ENCODE data around the gene MBNL1.

DNA sequence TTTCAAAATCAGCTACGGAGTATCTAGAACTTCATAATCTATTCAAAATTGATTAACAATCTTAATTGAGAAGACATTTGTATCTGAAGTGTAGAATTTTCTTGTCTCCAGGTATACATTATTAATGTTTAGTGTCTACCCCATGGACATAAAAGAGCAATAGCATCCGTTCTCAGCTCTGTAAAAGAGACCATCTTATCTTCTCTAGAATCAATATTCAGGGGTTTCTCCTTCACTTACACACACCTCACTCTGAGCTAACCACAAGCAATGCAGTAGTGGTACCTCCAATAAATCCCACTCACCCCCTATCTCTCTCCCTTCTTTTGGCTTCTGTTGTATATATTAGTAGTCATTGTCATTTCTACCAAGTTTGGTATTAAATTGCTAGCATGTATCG is 16.2 kb downstream of the MBNL1 start:
- TF ChIP-seq EP300 (IDR thresholded peaks at IDR 0.05) (no peak), POLR2A (IDR thresholded peaks at IDR 0.05) (no peak)
- TF ChIP-seq, protein P1, sequence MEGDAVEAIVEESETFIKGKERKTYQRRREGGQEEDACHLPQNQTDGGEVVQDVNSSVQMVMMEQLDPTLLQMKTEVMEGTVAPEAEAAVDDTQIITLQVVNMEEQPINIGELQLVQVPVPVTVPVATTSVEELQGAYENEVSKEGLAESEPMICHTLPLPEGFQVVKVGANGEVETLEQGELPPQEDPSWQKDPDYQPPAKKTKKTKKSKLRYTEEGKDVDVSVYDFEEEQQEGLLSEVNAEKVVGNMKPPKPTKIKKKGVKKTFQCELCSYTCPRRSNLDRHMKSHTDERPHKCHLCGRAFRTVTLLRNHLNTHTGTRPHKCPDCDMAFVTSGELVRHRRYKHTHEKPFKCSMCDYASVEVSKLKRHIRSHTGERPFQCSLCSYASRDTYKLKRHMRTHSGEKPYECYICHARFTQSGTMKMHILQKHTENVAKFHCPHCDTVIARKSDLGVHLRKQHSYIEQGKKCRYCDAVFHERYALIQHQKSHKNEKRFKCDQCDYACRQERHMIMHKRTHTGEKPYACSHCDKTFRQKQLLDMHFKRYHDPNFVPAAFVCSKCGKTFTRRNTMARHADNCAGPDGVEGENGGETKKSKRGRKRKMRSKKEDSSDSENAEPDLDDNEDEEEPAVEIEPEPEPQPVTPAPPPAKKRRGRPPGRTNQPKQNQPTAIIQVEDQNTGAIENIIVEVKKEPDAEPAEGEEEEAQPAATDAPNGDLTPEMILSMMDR (IDR thresholded peaks at IDR 0.05), result no peak

All from tibial nerve (tissue), 4 donors.